Glomerular visceral epithelial cell (primary cell): ENCODE measurements around the gene CDC42BPA.
"Not testable (repeated sequence)": the region's sequence is repeated elsewhere in the genome, so short reads cannot be mapped to it uniquely, and the experiment has no call there.

Source experiments
- DNase-seq: peaks from one replicate; pipeline ENCODE4 v3.0.0-alpha.2; 2016; ENCODE audit errors: extremely low spot score

The CDC42BPA gene

DNA sequence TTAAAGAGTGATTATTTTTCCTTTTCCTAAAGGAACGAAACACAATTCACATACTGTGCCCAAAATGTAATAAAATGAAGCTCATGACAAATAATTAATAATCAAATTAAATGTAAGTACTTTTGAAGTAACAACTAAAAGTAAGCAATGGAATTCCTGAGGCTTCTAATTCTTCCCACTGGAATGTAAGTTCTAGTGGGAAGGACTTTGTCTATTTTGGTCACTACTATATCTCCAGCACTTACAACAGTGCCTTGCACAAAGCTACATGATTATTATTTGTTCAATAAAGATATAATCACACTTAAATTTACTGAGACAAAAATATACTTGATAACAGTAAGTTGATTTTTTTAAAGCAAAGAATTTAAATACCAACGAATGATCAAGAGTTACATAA lies 249.4 kb downstream of the CDC42BPA start:
- no peak for DNase-seq

DNA sequence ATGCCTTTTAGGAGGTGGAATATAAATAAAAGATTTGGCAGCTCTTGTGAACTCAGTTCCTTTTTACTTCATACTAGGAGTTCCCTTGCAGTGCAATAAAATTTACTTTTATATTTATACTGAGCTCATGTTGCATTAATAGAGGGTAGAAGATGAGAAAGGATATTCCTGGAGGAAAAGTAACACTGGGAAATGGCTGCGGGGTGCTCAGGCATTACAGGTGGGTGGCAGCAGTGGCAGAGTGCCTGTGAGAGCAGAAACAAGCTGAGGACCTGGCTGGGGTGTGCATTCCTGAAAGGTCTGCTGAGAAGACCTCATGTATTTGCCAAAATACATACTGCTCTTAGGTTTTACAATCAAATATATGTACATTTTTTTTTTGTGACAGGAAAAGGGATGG lies 251.3 kb downstream of the CDC42BPA start:
- DNase-seq: no peak

DNA sequence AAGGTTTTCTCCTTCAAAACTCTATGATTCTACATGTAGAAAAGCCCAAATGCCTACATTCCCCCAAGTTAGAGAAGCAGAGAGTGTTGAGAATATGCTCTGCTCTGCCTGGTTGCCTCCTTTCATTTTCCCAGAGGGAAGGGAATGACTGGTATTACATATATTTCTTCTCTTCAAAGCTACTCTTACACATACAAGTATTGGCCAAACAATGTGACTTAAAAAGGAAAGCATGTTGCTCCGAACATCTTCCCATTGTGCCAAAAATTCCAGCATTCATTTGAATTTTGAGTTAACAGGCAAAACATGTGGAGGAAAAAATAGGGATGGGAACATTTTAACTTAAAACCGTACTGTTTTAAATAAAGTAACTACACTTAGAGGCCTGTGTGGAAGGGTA lies 253.0 kb downstream of the CDC42BPA start:
- no peak for DNase-seq

DNA sequence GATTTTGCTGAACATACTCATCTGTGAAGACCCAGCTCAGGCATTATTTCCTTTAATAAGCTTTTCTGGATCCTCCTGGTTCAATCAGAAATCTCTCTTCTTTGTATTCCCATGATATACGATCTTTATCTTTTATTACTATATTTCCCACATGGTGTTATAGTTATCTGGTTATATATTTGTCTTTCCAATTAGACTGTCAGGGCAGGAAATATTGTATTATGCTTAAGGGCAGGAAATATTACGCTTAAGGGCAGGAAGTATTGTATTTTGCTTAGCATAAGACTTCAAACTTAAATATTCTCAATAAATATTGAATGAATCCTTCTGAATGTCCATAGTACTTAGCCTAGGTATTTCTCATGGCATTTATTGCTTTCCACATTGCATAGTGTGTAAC lies 256.0 kb downstream of the CDC42BPA start:
- no peak for DNase-seq

DNA sequence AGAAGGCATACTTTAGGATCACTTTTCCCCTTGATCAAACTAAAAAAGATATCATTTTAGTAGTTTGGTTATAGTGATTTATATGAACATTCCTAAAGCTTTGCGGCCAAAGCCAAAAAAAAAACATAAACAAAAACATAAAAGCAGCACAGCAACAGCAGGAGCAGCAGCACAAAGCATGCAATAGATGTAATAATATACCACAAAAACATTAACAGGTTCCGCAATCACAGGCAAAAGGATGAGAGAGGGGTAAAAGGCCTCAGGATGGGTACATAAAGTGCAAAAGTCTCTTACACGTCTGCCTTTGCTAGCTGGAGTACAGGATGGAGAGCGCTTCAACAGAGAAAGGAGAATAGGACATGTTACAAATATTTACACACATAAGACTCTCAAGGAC lies 259.2 kb downstream of the CDC42BPA start:
- no peak for DNase-seq

DNA sequence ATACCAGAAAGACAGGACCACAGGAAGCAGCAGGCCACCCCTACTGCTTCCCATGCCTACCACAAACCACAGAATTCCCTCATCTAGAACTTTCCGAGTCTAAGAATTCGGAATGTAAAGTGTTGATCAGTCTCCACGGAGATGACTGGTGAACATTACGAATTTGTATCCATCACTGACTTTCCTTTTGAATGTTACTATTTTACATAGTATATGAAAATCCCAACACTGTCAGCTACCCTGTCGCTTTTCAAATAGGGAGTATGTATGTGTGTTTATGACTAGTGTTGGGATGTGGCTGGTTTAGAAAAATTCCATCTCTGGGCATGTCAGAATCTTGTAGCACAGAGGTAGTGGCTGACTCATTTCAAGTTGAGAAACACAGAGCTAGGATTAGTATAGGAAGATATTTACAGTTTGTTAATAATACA lies 260.0 kb downstream of the CDC42BPA start:
- DNase-seq: peak; percentile 83

DNA sequence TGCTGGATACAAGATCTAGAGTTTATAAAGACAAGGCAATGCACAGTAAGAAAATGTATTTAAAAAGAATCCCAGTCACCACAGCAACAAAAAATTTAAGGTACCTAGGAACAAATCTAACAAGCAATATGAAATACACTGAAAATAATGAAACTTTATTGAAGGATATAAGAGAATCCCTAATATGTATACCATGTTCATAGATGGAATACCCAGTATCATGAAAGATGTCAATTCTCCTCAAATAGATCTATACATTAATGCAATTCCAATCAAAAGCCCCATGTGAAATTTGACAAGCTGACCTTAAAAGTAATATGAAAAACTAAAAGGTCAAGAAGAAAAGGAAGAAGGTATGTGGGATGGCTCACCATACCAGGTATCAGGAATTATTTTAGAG lies 269.0 kb downstream of the CDC42BPA start:
- DNase-seq: no peak

DNA sequence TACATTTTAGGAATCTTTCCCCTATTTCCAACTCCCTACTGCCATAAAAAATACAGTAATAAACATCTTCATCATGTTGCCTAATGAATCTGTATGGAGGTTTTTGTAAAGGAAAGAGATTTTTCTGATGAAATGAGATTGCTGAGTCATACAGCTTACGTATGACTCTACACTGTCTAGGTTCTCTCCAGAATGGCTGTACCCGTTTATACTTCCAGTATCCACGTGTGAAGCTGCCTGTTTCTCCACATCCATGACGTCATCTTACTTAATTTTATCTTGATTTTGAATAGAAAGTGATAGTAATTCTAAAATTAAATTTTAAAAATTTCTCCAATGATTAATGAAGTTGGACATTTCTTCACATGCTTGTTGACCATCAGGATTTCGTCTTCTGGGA lies 274.5 kb downstream of the CDC42BPA start:
- DNase-seq: no peak

DNA sequence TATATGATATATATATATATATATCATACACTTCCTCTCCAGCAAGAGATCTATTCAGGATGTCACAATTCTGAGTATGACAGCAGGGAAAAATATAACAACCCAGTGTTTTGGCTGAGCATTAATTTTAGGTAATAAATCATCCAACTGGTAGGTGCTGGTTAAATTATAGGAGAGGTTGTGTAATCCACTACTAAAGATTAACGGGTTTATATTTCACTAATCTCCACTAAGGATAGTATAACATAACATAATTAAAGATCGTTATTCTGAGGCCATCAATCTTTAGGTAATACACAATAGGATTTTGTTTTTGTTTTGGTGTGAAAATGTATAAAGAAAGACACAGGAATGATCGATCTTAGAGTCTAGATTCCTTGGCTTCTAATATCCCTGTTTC lies 276.0 kb downstream of the CDC42BPA start:
- no peak for DNase-seq

DNA sequence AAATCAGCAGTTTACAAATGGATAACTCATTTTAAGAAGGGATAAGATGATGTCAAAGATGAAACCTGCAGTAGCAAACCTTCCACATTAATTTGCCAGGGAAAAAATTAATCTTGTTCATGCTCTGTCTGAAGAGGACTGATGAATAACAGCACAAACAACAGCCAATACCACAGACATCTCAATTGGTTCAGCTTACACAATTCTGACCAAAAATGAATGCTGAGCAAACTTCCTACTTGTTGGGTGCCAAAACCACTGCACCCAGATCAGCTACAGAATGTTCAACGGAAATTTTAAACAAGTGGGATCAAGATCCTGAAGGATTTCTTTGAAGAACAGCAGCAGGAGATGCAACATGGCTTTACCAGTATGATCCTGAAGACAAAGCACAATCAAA lies 279.9 kb downstream of the CDC42BPA start:
- DNase-seq: no peak

DNA sequence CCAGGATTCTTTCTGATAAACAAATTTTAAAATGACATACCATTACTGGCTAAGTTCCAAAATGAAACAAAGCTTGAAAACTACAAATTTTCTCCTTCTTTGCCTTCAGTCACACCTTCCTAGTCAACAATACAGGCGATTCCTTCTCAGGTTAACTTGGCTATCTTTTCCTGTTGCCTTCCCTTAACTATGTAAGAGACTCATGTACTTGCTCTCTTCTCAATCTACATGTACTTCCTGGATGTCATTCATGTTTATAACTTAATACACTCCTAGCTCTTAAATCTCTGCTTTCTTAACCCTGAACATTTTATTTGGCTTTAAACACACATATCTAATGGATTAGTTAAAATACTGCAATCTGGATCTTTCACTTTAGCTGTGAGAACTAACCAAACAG lies 281.2 kb downstream of the CDC42BPA start:
- no peak for DNase-seq

DNA sequence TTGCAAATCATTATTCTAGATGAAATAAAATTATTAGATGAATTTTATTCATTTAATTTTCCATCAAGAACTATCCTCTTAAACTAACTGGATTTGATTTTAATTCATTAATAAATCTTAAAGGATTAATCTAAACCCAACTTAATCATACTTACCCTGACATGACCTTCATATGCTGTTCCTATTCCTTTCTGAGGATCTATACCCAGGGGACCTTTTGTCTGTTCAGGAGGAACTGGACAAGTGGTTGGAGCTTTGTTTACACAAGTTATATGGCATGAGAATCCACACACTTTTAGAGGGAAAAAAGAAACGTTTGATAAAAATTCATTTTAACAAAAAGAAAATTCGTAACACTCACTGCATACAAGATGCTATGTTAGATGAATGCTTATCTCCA lies 283.0 kb downstream of the CDC42BPA start:
- DNase-seq: no peak

DNA sequence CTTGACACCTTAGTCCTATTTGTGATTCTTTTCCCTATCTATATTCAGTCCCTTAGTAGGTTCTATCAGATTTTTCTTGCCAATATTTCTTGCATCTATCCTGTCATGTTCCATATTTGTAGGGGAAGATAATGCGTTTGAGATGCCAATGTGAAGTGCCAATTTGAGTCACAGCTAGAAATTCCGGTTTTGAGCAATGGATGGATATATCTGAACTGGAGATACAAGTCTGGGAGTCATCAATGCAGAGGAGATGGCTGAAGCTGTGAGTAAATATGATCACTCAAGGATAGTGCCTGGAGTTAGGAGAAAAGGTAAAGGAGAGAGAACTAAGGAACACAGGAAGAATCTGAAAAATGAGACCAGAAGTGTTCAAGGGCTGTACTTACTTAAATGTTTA lies 284.4 kb downstream of the CDC42BPA start:
- no peak for DNase-seq

DNA sequence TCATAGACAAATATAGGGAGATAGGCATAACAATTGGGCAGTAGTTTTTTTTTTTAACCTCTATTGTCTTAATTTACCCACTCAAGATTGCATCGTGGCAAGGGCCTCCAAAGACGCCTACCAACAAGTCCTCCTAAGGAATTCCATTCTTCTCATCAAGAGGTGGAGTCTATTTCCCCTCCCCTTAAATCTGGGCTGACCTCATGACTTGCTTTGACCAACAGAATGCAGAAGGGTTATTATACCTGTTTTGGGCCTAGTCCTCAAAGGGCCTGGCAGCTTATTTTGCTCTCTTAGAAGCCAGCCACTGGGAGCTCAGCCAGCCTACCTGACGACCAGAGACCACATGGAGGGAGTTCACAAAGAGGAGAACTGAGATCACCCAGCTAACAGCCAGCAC lies 285.9 kb downstream of the CDC42BPA start:
- no peak for DNase-seq

DNA sequence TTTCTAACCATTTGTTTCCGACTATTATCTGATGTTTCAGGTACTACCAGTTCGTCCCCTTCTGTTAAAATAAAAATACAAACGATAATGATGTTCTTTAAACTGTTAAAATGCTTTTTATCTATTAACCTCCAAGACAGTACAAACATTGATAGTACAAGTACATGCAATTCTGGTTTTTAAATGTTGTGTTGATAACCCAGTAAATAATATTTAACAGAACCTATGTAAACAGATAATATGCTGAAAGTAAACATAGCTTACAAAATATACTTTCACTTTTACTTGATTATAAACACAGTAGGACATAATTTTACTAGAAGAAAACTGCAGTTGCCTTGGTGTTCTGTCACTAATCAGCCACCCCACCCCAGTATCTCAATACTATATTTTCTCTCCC lies 301.3 kb downstream of the CDC42BPA start:
- DNase-seq: no peak

DNA sequence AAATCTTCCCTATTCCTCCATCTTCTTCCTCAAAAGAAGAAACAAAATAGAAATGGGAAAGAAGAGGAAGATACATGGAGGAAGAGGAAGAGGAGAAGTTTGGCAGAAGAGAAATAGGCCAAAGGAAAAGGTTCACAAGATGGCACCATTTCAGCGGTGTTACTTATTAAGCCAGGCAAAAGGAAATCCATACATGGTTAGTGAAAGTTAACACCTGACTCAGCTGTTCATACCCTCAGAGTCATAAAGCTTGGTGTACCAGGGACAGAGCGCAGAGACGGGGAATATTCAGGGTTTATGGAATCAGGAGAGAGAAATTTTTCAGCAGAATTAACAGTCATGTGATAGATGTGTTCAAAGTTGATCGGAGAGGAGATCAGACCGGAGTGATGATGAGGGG lies 307.6 kb downstream of the CDC42BPA start:
- no peak for DNase-seq

DNA sequence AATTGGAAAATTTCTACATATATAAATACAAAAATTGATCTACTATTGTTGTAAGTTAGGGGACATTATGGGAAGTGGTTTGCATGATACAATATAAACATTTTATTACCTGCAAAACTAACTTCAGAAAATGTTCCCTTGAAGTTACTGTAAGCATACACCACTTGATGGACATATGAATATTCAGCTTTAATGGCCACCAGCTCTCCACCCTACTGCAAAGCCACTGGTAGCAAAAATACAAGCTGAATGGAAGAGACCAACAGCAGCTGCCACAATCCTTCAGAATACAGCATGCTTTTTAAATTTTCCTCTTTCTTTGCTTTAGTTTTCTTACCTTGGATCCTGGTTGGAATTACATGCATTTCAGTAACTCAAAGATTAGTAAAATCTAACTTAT lies 308.4 kb downstream of the CDC42BPA start:
- no peak for DNase-seq

DNA sequence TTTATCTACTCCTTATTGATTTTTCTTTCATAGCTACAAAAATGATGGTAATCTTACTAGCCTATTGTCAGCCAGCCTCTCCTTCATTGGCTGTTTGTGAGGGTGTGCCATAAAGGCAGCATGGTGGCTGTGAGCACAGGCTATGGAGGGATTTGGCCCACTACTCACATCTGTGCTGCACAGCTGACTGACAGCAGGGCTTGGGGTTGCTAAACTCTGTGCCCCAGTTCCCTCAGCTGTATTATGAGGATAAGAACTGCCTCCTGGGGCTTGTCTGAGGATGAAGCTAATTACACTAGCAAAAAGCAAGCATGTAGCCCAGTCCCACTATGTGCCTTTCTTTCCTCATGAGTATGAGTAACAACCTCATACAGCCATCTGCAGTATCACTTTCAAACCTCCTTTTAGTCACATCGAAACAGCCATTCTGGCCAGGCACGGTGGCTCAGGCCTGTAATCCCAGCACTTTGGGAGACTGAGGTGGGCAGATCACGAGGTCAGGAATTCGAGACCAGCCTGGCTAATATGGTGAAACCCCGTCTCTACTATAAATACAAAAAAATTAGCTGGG lies 312.0 kb downstream of the CDC42BPA start:
- no peak for DNase-seq

DNA sequence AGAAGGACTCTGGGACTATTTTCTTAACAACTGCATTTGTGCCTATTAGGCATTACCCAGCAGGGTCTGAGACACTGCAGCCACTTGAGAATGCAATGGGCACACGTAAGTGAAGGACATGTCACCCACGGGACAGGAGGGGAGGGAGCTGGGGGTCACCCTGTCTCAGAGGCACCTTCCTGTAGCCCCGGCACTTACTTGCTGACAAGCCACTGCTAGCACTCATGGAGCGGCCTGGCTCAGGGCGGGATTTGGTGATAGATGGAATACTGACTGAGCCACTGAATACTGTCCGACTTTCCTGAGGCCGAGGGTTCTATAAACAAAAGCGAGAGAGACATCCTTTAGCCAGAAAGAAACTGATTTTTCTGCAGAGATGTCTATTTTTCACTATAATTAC lies 313.5 kb downstream of the CDC42BPA start:
- no peak for DNase-seq

DNA sequence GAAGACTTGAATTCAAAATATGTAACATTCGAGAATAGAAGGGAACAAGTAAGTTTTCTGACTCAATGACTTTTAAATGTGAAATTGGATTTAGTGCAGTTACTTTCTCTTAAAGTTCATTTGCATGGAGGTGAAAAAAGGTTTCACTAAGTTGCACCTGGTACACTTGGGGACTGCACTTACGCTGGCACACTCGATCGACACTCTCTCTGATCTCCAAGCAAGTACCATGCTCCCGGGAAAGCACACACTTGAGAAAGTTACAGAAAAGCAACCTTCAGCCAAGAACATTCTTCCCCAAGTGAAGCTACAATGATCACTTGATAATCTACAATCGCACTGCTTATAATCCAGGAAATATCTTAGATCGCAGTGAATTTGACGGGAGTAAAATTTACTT lies 315.1 kb downstream of the CDC42BPA start:
- no peak for DNase-seq

DNA sequence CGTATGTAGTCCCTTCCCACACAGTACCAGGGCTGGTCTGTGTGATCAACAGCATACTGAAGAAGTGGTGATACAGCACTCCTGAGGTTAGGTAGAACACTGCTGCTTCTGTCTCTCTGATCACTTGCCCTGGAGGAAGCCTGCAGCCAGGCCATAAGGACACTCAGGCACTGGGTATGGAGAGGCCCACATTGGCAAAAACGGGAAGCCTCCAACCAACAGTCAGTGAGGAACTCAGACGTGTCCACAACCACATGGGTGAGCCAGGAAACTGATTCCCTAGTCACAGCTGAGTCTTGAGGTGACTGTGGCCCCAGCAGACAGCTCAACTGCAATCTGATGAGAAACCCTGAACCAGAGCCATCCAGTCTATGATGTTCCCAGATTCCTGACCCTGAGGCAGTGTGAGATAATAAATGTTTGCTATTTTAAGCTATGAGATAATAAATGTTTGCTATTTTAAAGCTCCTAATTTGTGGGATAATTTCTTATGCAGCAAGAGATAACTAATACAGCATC lies 315.7 kb downstream of the CDC42BPA start:
- no peak for DNase-seq

DNA sequence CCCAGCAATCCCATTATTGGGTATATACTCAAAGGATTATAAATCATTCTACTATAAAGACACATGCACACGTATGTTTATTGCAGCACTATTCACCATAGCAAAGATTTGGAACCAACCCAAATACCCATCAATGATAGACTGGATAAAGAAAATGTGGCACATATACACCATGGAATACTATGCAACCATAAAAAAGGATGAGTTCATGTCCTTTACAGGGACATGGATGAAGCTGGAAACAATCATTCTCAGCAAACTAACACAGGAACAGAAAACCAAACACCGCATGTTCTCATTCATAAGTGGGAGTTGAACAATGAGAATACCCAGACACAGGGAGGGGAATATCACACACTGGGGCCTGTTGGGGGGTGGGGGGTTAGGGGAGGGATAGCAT lies 318.7 kb downstream of the CDC42BPA start:
- DNase-seq: not testable (repeated sequence)

DNA sequence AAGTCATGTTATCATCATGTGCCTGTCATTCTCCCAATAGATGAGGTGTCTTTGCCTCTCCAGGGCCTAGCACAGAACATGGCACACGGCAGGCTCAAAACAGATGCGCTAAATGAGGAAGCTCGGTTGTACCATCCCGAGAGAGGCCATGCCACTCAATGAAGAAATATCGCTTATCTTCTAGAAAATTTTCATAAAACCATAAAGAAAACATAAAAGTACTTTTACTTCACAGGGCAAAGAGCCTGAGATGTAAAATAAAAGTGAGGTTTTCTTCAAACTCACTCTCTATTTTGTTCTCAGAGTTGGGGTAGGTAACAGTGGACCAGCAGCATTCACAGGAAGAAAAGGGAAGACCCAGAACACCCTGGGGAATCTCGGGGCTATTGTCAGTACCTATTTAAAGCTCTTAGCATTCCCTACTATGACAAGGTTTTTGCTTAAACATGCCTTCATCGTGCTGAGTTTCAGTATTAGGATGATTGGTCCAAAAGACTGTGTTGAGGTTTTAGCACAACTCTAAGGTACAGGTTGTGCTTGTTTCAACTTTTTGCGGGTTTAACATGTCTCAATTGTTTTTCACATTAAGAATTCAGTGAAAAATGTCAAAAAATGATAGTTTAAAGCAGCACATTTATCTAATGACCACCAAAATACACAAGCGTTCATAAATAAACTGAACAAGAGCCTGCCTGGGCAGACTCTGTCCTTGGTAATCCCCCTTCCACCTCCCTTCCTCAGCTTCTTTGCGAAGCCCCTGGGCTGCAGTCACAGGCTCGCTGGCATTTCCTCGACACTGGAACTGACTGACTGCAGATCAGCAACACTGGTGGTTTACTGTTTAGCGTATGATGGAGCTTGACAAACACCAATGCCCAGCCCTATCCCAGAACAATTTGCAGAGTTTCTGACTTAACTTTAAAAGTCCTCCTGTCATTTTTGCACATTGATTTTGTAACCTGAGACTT lies 322.6 kb downstream of the CDC42BPA start:
- DNase-seq: no peak
